ENCODE results near the gene CLEC16A.

CLEC16A gene

GRCh38 chr16:11178424-11178823 is 234.1 kb downstream of the CLEC16A start:
- DNase-seq (ENCODE audit: low read depth): no peak

GRCh38 chr16:11179574-11179973 is 235.2 kb downstream of the CLEC16A start:
- no peak for DNase-seq (ENCODE audit: low read depth)

- no peak for DNase-seq (ENCODE audit: low read depth)
Observed at GRCh38 chr16:11180489-11180888, 236.1 kb downstream of the CLEC16A start.

GRCh38 chr16:11181242-11181898 is 237.0 kb downstream of the CLEC16A start:
- no peak for DNase-seq (ENCODE audit: low read depth)

GRCh38 chr16:11181899-11182279 is 237.5 kb downstream of the CLEC16A start:
- DNase-seq (ENCODE audit: low read depth): no peak

GRCh38 chr16:11182411-11182810 is 238.0 kb downstream of the CLEC16A start:
- no peak for DNase-seq (ENCODE audit: low read depth)

- DNase-seq (ENCODE audit: low read depth): no peak
Observed at GRCh38 chr16:11183035-11183812, 238.9 kb downstream of the CLEC16A start.

- no peak for DNase-seq (ENCODE audit: low read depth)
Observed at GRCh38 chr16:11183951-11184350, 239.6 kb downstream of the CLEC16A start.

GRCh38 chr16:11187522-11188023 is 243.2 kb downstream of the CLEC16A start:
- DNase-seq (ENCODE audit: low read depth): no peak

GRCh38 chr16:11188801-11189740 is 244.7 kb downstream of the CLEC16A start:
- DNase-seq (ENCODE audit: low read depth): no peak

- no peak for DNase-seq (ENCODE audit: low read depth)
Observed at GRCh38 chr16:11190588-11191560, 246.5 kb downstream of the CLEC16A start.

- DNase-seq (ENCODE audit: low read depth): no peak
Observed at GRCh38 chr16:11191665-11192064, 247.3 kb downstream of the CLEC16A start.

GRCh38 chr16:11193494-11193893 is 249.1 kb downstream of the CLEC16A start:
- no peak for DNase-seq (ENCODE audit: low read depth)

GRCh38 chr16:11194913-11195312 is 250.5 kb downstream of the CLEC16A start:
- no peak for DNase-seq (ENCODE audit: low read depth)

GRCh38 chr16:11196286-11196828 is 252.0 kb downstream of the CLEC16A start:
- DNase-seq (ENCODE audit: low read depth): no peak

GRCh38 chr16:11198375-11198774 is 254.0 kb downstream of the CLEC16A start:
- no peak for DNase-seq (ENCODE audit: low read depth)

GRCh38 chr16:11198828-11199227 is 254.5 kb downstream of the CLEC16A start:
- DNase-seq (ENCODE audit: low read depth): no peak

- DNase-seq (ENCODE audit: low read depth): no peak
Observed at GRCh38 chr16:11200592-11200991, 256.2 kb downstream of the CLEC16A start.

- no peak for DNase-seq (ENCODE audit: low read depth)
Observed at GRCh38 chr16:11201498-11202259, 257.3 kb downstream of the CLEC16A start.
